CD4-positive, alpha-beta T cell treated with Interleukin-12 subunit alpha and Interleukin-12 subunit beta, for 1 hour (primary cell): ENCODE measurements around the gene SNRPA.
A peak's percentile ranks its signal among the peaks of the same experiment; 100 is the strongest.

Source experiments
- DNase-seq: peaks from one replicate; pipeline ENCODE4 v3.0.0-alpha.2; 2020

SNRPA gene

DNA sequence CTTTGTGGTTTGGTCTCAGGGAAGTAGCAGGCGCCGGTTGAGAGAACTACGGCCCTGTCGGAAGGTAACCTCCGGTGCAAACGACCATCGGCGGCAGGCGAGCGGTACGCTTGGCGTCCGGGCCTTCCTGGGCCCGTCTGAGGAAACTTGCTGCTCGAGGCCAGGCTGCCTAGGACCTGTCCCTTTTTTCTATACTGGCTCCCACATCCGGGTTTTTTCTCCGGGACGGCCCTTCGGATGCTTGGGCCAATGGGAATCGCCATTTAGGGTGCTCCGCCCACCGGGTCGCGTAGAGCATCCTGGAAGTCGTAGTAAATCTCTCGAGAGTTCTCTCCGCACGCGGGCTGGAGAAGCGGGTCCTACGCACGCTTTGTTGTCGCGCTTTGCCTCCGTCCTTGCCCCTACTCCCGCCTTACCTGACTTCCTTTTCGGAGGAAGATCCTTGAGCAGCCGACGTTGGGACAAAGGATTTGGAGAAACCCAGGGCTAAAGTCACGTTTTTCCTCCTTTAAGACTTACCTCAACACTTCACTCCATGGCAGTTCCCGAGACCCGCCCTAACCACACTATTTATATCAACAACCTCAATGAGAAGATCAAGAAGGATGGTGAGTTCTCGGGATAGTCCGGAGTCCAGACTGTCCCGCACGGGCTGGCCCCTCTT is at the start of gene SNRPA:
TSS of gene SNRPA (plus strand) at position 330 of the 664 bp plus-strand sequence. CDS start at position 536, 206 bp downstream.
- peak; percentile 96 for DNase-seq

DNA sequence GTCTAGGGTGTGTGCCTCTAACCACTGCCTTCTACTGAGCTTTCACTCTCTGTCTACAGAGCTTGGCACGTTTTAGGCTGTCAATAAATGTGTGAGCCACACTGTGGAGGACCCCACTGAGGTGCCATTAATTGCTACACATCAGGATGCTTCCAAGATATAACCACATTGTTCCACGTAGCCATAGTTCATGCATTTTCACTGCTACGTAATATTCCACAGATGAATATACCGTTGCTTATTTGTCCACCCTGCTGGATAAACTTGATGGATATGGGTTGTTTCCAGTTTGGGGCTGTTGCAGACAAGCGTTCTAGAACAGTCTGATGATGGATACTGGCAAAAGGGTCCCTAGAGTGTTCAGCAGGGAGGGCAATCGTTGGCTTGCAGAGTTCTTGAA is 49.2 kb upstream of the SNRPA start:
- no peak for DNase-seq

DNA sequence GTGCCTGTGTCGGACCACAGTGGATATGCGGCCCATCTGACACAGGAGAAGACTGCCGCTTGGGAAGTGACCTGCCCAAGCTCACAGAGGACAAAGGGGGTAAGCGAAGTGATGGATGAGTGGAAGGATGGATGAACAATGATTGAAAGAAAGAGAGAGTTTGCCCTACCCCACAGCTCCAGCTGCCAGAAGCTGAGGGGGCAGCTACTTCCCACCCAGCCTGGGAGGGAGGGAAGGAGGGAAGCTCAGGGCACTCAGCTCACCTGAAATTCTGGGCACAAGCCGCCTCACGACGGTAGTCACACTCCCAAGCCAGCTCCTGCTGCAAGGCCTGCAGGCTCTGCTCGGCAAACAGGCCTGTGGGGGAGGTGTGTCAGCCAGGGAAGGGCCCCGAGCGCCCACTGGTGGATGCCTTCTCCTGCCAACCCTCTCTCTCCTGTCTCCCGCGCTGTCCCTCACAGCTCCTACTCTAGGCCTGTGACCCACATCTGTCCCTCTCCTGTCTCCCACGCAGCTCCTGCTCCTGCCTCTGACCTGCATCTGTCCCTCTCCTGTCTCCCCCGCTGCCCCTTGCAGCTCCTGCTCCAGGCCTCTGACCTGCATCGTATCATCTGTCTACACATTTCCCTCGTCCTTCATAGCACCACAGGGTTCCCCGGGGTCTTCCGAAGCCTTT is 48.5 kb upstream of the SNRPA start:
- no peak for DNase-seq

DNA sequence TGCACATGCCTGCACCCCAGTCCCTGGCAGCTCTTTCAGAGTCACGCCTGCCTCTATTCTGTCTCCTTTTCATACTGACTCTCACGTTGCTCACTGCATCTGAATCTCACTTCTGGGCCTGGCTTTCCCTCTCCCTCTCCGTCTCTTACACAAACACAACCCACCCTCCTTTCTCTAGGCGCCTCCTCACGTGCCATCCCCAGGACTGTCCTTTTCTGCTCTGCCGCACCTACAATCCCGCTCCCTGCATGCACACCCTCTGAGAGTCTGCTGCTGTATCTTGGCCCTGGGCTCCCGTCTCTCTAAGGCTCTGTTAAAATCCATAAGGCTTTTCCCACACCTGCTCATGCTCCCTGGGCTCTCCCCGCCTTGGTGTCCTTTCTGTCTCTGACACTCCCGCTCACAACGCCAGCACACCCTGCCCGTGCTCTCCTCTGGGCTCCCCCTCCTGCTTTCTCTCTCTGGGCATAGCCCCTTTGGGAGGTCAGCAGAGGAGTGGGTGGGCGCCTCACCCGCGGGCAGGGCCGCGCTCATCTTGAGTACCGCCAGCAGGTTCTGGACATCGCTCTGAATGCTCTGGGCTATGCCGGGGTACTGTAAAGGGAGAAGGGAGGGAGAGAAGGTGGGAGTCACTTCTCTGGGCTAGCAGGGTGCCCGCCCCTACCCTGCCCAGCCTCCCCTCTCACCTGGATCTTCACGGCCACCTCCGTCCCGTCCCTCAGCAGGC is 47.8 kb upstream of the SNRPA start:
- no peak for DNase-seq

DNA sequence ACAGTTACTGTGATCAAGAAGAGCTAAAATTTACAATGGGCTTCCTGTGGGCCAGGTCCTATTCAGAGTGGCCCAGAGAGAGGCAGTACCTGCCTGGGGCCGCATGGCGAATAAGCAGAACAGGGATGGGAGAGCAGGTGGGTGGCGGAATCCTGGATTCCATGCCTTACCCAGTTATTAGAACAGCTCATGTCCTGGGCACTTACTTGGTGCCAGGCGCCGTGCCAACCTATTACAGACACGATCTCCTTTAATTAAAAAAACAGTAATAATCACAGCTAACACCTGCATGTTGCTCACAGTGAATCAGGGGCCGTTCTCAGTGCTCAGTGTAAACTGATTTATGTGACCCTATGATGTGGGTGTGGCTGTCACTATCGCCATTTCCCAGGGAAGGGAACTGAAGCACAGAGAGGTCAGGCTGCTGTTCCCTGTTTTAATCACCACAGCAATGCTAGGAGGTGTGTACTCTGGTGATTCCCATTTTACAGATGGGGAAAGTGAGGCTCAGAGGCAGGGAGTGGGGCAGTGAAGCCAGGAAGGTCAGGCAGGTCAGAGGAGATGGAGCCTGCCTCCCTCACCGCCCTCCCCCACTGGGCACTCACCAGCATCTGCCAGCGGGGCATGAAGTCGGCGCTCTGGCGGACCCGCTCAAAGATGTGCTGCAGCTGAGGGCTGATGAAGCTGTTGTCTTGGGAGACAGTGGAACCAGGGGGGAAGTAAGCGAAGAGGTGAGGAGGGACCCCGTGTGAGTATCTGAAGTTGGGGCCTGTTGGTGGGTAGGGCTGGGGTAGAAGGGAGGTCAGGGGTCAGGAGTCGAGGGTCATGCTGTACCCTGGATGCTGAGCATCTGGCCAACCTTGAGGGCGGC is 46.3 kb upstream of the SNRPA start:
- no peak for DNase-seq

DNA sequence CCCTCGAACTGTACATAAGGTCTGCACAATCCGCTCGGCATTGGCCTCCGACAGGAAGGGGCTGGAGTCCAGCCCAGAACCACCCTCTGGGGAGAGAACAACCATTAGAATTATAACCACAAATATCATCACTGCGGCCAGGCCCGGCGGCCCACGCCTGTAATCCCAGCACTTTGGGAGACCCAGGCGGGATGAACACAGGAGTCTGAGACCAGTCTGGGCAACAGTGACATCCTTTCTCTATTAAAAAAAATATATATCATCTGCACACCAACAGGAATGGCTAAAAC is 45.7 kb upstream of the SNRPA start:
- no peak for DNase-seq

DNA sequence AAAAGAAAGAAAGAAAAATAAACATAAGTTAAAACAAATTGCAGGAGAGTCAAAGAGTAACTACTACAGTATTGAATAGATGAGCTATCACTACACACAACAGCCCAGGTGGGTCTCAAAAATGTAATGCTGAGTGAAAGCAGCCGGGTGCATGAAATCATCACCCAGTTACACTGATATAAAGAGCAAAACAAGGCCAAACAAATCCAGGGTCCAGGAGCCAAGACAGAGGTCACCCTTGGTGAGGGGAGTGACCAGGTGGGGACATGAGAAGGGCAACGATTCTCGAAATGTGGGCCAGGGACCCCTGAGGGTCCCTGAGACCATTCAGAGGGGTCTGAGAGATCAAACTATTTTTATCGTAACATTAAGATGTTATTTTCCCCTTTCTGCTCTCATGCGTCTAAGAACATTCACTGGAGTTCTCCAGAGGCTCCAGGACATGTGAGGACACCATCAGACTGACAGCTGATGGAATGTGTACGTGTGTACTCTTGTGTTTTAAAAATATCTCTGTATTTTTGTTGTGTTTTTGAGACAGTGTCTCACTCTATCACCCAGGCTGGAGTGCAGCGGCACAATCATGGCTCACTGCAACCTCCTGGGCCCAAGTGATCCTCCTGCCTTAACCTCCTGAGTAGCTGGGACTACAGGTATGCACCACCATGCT is 44.9 kb upstream of the SNRPA start:
- DNase-seq = no peak

DNA sequence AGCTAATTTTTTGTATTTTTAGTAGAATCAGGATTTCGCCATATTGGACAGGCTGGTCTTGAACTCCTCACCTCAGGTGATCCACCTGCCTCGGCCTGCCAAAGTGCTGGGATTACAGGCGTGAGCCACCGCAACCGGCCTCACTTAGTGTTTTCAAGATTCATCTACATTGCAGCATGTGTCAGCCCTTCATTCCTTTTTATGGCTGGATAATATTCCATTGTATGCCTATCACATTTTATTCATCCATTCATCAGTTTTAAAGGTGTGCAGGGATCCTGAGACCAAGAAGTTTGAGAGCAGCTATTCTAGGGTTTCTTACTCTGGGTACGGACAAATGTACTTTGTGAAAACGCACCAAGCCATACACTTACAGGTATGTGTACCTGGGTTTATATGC is 43.4 kb upstream of the SNRPA start:
- no peak for DNase-seq

DNA sequence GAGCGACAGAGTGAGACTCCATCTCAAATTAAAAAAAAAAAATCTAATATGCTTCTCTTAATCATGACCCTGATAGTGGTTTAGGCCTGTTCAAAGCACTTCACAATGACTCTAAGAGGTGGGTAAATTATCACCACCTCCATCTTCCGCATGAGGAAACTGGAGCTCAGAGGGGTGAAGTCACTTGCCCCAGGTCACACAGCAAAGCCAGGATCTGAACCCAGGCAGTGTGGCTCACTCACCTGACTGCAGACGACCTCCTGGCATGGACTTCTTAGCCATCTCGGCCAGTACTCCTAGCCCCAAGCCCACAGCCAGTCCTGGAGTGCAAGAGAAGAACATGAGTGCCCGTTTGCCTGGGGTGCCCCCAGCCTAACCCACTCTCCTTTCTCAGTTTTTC is 41.2 kb upstream of the SNRPA start:
- DNase-seq = no peak

DNA sequence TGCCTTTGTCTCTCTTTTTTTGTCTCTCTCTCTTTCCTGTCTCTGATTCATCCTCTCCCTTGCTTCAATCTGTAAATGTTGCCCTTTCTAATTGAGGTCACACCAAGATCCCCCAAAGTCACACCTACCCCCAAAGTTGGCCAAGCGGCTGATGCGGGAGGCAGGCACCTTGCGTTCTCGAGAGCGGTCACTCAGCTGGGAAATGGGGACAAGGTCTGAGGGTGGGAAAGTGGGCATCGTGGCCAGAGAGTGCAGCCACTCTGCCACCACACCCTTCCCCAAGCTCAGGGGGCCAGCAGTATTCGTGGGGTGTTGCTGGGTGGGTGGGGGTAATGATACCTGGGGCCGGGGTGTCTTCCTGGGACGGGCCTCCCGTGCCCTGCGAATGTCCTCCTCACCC is 37.1 kb upstream of the SNRPA start:
- no peak for DNase-seq

DNA sequence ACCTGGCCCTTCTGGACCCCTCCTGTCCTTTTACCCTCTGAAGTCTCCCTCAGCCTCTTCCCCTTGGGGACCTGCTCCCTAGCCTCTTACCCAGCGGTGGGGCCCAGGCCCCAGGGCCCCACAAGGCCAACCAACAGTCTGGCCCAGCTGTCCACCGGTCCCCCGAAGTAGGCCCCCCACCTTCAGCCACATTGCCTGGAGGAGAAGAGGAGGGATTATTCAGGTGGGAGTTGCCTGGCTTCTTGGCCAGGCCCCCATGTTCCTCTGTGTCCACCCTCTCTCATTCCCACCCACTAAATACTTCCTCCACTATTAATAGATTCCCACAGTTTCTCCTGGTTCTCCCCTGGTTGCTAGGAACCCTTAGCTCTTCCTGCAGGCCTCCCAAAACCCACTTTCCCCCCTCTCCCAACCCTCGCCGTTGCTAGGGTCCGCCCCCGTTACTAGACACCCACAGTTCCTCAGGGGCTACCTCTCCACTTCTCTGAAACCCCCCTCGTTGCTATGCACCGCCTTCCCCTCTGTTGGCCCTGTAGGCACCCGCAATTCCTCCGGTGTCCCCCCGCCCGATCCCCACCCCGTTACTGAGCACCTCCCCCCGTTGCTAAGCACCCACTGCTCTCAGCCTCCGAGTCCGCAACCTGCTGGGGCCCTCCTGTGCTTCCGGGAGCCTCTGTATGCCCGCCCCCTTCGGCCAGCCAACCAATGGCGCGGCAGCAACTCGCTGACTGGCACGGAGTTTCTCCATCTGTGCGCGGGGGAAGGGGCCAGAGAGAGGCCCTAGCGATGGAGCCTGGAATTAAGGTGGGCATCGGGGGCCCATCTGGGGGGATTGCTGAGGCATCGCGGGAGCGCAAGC is 36.3 kb upstream of the SNRPA start:
- DNase-seq = peak; percentile 96

DNA sequence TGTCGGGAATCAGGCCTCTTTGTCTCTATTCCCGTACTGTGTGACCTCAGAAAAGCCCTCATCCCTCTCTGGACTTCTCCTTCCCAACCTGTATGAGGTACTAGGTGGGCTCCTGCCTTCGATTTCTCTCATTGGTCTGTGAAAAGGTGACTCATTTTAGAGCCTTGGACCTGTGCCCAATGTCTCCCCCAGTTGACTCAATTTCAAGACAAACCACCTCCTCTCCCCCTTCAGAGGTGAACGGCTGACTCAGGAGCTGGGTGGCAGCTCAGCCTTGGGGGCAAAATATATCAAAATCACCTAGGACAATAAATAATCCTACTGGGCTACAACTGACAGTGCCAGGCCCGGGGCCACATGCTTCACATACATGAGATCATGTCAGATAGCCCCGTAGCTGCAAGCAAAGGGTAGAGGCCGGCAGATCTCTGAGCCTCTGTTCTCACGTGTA is 34.9 kb upstream of the SNRPA start:
- DNase-seq = peak; percentile 71

DNA sequence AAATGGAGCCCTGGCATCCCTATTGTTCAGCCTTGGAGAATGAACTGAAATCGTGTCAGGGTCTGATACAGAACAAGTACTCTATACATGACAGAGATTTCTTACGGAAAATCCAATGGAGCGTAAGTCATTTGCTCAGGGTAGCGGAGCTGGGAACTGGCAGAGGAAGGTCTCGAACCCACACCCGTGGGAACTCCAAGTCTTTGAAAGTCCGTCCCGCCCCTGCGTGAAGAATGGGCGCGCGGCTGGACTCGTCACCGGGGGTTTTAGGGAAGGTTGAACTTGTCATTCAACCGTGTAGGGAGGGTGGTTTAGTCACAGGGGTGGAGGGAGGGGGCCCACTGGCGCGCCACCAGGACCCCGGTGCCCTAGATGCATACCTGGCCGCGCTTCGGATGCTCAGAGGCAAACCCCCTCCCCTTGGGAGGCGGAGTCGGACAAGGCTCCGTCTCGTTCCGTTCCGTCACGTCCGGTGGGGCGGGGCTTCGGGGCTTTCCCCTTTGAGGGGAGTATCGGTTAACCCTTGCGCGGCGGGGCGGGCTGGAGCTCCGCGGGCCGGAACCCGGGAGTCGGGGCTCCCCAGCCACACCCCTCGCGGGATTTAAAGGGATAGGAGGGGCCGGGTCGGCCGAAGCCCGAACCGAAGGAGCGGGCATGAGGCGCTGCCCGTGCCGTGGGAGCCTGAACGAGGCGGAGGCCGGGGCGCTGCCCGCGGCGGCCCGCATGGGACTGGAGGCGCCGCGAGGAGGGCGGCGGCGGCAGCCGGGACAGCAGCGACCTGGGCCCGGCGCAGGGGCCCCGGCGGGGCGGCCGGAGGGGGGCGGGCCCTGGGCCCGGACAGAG is 34.3 kb upstream of the SNRPA start, which contains the start of the genes COQ8B and ITPKC:
TSS of gene COQ8B (minus strand) at position 405 of the 843 bp plus-strand sequence. CDS start 2,254 bp downstream, outside the sequence.
TSS of gene ITPKC (plus strand) at position 631 of the 843 bp plus-strand sequence. CDS start at position 655, 24 bp downstream.
- DNase-seq = peak; percentile 99

DNA sequence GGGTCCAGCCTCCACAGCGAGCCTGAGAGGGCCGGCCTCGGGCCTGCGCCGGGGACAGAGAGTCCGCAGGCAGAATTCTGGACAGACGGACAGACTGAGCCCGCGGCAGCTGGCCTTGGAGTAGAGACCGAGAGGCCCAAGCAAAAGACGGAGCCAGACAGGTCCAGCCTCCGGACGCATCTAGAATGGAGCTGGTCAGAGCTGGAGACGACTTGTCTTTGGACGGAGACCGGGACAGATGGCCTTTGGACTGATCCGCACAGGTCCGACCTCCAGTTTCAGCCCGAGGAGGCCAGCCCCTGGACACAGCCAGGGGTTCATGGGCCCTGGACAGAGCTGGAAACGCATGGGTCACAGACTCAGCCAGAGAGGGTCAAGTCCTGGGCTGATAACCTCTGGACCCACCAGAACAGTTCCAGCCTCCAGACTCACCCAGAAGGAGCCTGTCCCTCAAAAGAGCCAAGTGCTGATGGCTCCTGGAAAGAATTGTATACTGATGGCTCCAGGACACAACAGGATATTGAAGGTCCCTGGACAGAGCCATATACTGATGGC is 33.6 kb upstream of the SNRPA start:
- DNase-seq = no peak

DNA sequence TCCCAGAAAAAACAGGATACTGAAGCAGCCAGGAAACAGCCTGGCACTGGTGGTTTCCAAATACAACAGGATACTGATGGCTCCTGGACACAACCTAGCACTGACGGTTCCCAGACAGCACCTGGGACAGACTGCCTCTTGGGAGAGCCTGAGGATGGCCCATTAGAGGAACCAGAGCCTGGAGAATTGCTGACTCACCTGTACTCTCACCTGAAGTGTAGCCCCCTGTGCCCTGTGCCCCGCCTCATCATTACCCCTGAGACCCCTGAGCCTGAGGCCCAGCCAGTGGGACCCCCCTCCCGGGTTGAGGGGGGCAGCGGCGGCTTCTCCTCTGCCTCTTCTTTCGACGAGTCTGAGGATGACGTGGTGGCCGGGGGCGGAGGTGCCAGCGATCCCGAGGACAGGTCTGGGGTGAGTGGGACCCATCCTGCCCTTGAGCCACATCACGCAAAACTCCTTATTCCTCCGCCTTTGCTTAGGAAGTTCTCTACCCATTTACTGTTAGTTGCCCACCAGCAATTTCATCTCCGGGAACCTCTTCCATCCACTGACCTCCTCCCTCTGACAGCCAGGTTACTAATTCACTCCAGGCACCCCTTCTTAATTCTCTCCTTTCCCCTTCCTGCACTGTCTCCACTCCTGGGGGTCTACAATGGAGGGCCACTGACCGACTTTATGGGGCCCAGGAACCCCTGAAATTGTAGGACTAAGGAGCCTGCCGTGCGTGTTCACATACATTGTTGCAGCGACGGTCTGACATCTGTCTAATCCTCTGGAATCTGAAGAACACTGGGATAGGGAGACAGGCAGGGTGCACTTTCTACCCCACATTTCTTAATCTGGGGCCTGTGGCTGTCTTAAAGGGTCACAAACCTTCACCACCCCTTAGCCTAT is 32.9 kb upstream of the SNRPA start:
- DNase-seq = no peak

DNA sequence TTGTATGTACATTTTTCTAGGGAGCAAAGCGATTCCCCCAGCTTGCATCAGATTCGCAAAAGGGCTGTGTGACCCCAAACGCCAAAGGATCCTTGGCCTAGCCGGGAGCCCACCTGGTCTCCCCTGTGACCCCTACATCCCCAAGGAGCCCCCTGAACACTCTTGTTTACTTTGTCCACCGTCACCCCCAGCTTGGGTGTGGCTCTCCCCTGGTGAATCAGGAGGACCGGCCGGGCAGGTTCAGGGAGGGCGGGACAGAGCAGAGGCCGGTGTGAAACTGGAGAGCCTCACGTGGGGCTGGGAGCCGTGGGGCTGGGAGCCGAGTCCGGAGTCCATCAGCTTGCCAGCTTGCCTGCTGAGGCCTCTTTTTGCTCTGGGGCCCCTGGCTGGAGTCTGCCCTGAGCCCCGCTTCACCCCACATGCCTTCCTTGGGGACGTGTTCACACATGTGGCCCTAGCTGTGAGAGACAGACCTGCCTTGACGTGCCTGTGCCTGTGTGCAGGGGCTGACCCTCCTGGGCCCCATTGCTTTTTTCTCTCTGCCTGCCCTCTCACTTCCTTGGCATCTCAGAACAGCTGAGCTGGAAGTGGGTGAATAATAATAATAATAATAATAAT is 32.1 kb upstream of the SNRPA start:
- DNase-seq = no peak

DNA sequence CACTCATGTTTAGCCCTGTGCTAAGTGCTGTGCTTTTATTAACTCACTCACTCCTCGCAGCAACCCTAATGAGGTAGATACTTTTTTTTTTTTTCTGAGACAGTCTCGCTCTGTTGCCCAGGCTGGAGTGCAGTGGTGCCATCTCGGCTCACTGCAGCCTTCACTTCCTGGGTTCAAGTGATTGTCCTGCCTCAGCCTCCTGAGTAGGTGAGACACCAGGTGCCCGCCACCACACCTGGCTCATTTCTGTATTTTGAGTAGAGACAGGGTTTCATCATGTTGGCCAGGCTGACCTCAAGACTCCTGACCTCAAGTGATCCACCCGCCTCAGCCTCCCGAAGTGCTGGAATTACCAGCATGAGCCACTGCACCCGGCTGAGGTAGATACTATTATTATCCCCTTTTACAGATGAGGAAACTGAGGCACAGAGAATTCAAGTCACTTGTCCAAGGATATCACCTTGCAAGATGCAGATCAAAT is 31.5 kb upstream of the SNRPA start:
- DNase-seq = no peak

DNA sequence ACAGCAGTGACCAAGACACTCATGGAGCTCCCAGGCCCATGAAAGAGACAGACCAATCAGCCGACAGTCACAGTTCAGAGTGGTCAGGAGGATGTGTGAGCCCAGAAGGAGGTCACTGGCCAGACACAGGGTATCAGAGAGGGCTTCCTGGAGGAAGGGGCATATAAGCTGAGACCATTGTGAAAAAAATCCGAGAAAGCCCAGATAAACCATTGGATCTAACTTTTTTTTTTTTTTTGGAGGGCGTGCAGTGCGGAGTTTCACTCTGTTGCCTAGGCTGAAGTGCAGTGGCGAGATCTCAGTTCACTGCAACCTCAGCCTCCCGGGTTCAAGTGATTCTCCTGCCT is 29.9 kb upstream of the SNRPA start:
- no peak for DNase-seq
